IMR-90 (cell line): ENCODE results near the gene RAP1GAP2.

Experiments used
- CEBPB ChIP-seq: IDR thresholded peaks from 2 replicates; pipeline ENCODE4 v1.6.1; 2012; ENCODE audit warnings: low read depth, low read length, improper control_type of control experiment
- CHD1 ChIP-seq: IDR thresholded peaks from 2 replicates; pipeline ENCODE4 v1.6.1; 2012; ENCODE audit warnings: low read depth, low read length, improper control_type of control experiment
- CTCF ChIP-seq: conservative IDR thresholded peaks from 2 replicates; pipeline ENCODE4 v1.5.1; 2012; ENCODE audit warnings: mild to moderate bottlenecking, low read depth, low read length, improper control_type of control experiment
- FOS ChIP-seq: fragments of 150-350 bp; IDR thresholded peaks from 2 replicates; pipeline ENCODE4 v1.6.1; 2016; ENCODE audit warnings: low read depth, low read length
- MAFK ChIP-seq: IDR thresholded peaks from 2 replicates; pipeline ENCODE4 v1.6.1; 2012; ENCODE audit warnings: low read depth, low read length, improper control_type of control experiment
- POLR2A ChIP-seq: IDR thresholded peaks from 2 replicates; pipeline ENCODE4 v1.6.1; 2012; ENCODE audit warnings: mild to moderate bottlenecking, low read depth, low read length
- RAD21 ChIP-seq: IDR thresholded peaks from 2 replicates; pipeline ENCODE4 v1.6.1; 2012; ENCODE audit warnings: low read length, improper control_type of control experiment
- RCOR1 ChIP-seq: IDR thresholded peaks from 2 replicates; pipeline ENCODE4 v1.6.1; 2012; ENCODE audit warnings: mild to moderate bottlenecking, low read length, improper control_type of control experiment; ENCODE audit not compliant: insufficient replicate concordance
- RFX5 ChIP-seq: IDR thresholded peaks from 2 replicates; pipeline ENCODE4 v1.8.0; 2012; ENCODE audit warnings: low read depth, mild to moderate bottlenecking, low read length, moderate library complexity
- SMC3 ChIP-seq: fragments of 150-350 bp; IDR thresholded peaks from 2 replicates; pipeline ENCODE4 v1.6.1; 2016; ENCODE audit warnings: low read depth, mild to moderate bottlenecking, antibody characterized with exemption, low read length, moderate library complexity
- USF2 ChIP-seq: fragments of 150-350 bp; IDR thresholded peaks from 2 replicates; pipeline ENCODE4 v1.6.1; 2017; ENCODE audit warnings: mild to moderate bottlenecking, antibody characterized with exemption, low read length, low read depth

GRCh38 chr17:2964028-2964356 lies 167.8 kb downstream of the RAP1GAP2 start:
- TF ChIP-seq CTCF (no peak), RFX5 (no peak), POLR2A (no peak), USF2 (no peak), SMC3 (no peak), RAD21 (no peak), RCOR1 (no peak), MAFK (no peak), FOS (no peak), CHD1 (no peak), CEBPB (no peak)
